Glomerular visceral epithelial cell (primary cell): ENCODE data around the gene LRRN3.
"Not testable (repeated sequence)": the region's sequence is repeated elsewhere in the genome, so short reads cannot be mapped to it uniquely, and the experiment has no call there.

Experiments used
- DNase-seq: peaks from one replicate; pipeline ENCODE4 v3.0.0-alpha.2; 2016; ENCODE audit errors: extremely low spot score

LRRN3 gene

GRCh38 chr7:111090846-111091245, at the start of gene LRRN3:
Gene LRRN3, plus strand, starts transcription at chr7:111091127. Its CDS starts 31,646 bp downstream, at chr7:111122773.
- peak; percentile 62 for DNase-seq

- no peak for DNase-seq
Measured at GRCh38 chr7:111041577-111041976, 49.4 kb upstream of the LRRN3 start.

GRCh38 chr7:111042842-111043241, 48.1 kb upstream of the LRRN3 start:
- DNase-seq: no peak

GRCh38 chr7:111043561-111043960, 47.4 kb upstream of the LRRN3 start:
- no peak for DNase-seq

GRCh38 chr7:111045449-111045848, 45.5 kb upstream of the LRRN3 start:
- DNase-seq: no peak

GRCh38 chr7:111047595-111047994, 43.3 kb upstream of the LRRN3 start:
- no peak for DNase-seq

GRCh38 chr7:111049971-111050680, 40.8 kb upstream of the LRRN3 start:
- DNase-seq: no peak

GRCh38 chr7:111050875-111051416, 40.0 kb upstream of the LRRN3 start:
- DNase-seq: no peak

GRCh38 chr7:111051832-111052231, 39.1 kb upstream of the LRRN3 start:
- DNase-seq: no peak

- no peak for DNase-seq
Measured at GRCh38 chr7:111053035-111053434, 37.9 kb upstream of the LRRN3 start.

- DNase-seq: no peak
Measured at GRCh38 chr7:111056371-111056770, 34.6 kb upstream of the LRRN3 start.

GRCh38 chr7:111057066-111057465, 33.9 kb upstream of the LRRN3 start:
- DNase-seq: no peak

GRCh38 chr7:111059833-111060232, 31.1 kb upstream of the LRRN3 start:
- no peak for DNase-seq

GRCh38 chr7:111063166-111063565, 27.8 kb upstream of the LRRN3 start:
- DNase-seq: no peak

GRCh38 chr7:111067251-111067650, 23.7 kb upstream of the LRRN3 start:
- DNase-seq: no peak

GRCh38 chr7:111067682-111068081, 23.2 kb upstream of the LRRN3 start:
- DNase-seq: no peak

- DNase-seq: no peak
Measured at GRCh38 chr7:111068618-111069017, 22.3 kb upstream of the LRRN3 start.

- no peak for DNase-seq
Measured at GRCh38 chr7:111071556-111071955, 19.4 kb upstream of the LRRN3 start.

- DNase-seq: not testable (repeated sequence)
Measured at GRCh38 chr7:111072658-111073057, 18.3 kb upstream of the LRRN3 start.

- no peak for DNase-seq
Measured at GRCh38 chr7:111074071-111074747, 16.7 kb upstream of the LRRN3 start.

GRCh38 chr7:111074748-111075146, 16.2 kb upstream of the LRRN3 start:
- no peak for DNase-seq

- no peak for DNase-seq
Measured at GRCh38 chr7:111075498-111075897, 15.4 kb upstream of the LRRN3 start.

GRCh38 chr7:111076205-111076604, 14.7 kb upstream of the LRRN3 start:
- DNase-seq: peak; percentile 61
